ENCODE data around the gene SAMSN1.

DNA sequence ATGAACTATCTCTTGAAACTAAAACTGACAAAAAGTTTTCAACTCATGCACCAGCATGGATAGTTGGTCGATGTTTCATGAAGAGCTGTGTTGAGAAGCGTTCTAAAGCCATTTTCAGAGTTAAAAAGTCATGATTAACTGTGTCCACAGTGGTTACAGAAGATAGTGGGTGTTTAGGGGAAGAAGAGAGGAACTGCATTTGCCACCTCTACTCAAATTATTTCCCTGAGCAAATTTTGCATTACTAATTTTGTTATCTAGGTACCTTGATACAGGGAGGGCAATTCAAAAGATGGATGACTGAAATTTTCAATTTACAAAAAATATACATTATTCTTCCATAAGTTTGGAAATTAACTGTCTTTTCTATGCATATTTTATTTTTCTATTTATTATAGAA is 15.5 kb downstream of the SAMSN1 start:
- TF ChIP-seq CTCF (IDR thresholded peaks at IDR 0.05) (no peak), POLR2A (IDR thresholded peaks at IDR 0.05) (no peak)
